ENCODE measurements around the gene GRPEL1. TPM values are rescaled to one million over a fixed set of nuclear protein-coding genes. Genes with fewer than 3 reads are reported as not detected.

The GRPEL1 gene
- total RNA-seq, 1 donor from 2014 or later: 31.5 TPM

- peaks cover 1% of the 10 kb centered on the region for H3K36me3 ChIP-seq (ENCODE audit: control insufficient read depth, insufficient read depth, low read length)
- H3K4me3 ChIP-seq (ENCODE audit: low read depth, low read length): no peak overlapping the region
- DNase-seq (ENCODE audit: low read depth): no peak
- no peaks in the 10 kb centered on the region for H3K27me3 ChIP-seq (ENCODE audit: control insufficient read depth, insufficient read depth, low read length)
- TF ChIP-seq CTCF (IDR thresholded peaks at IDR 0.05; ENCODE audit: insufficient read depth, low read length, poor library complexity, severe bottlenecking): no peak
These were observed 47.6 kb downstream of the GRPEL1 start for GRCh38 chr4:7020290-7020689.

GRCh38 chr4:7019367-7019766 lies 48.5 kb downstream of the GRPEL1 start:
- H3K36me3 ChIP-seq (ENCODE audit: control insufficient read depth, insufficient read depth, low read length): peaks cover 2% of the 10 kb centered on the region

GRCh38 chr4:7018281-7018680 lies 49.6 kb downstream of the GRPEL1 start:
- DNase-seq (ENCODE audit: low read depth): no peak
- peaks cover 2% of the 10 kb centered on the region for H3K36me3 ChIP-seq (ENCODE audit: control insufficient read depth, insufficient read depth, low read length)
- TF ChIP-seq CTCF (IDR thresholded peaks at IDR 0.05; ENCODE audit: insufficient read depth, low read length, poor library complexity, severe bottlenecking): no peak
- no peak overlapping the region for H3K4me3 ChIP-seq (ENCODE audit: low read depth, low read length)
- H3K27me3 ChIP-seq (ENCODE audit: control insufficient read depth, insufficient read depth, low read length): no peaks in the 10 kb centered on the region

More at GRCh38 chr4:7019367-7019766, 48.5 kb downstream of the GRPEL1 start:
- TF ChIP-seq CTCF (IDR thresholded peaks at IDR 0.05; ENCODE audit: insufficient read depth, low read length, poor library complexity, severe bottlenecking): no peak
- Histone ChIP-seq H3K4me3 (ENCODE audit: low read depth, low read length) (no peak overlapping the region), H3K27me3 (ENCODE audit: control insufficient read depth, insufficient read depth, low read length) (no peaks in the 10 kb centered on the region)
- DNase-seq (ENCODE audit: low read depth): no peak

GRCh38 chr4:7017446-7018048 lies 50.3 kb downstream of the GRPEL1 start:
- DNase-seq (ENCODE audit: low read depth): no peak
- peaks cover 2% of the 10 kb centered on the region for H3K36me3 ChIP-seq (ENCODE audit: control insufficient read depth, insufficient read depth, low read length)
- no peak for TF ChIP-seq CTCF (IDR thresholded peaks at IDR 0.05; ENCODE audit: insufficient read depth, low read length, poor library complexity, severe bottlenecking)
- no peaks in the 10 kb centered on the region for H3K27me3 ChIP-seq (ENCODE audit: control insufficient read depth, insufficient read depth, low read length)
- H3K4me3 ChIP-seq (ENCODE audit: low read depth, low read length): no peak overlapping the region

- Histone ChIP-seq H3K27me3 (ENCODE audit: control insufficient read depth, insufficient read depth, low read length) (no peaks in the 10 kb centered on the region), H3K4me3 (ENCODE audit: low read depth, low read length) (no peak overlapping the region), H3K36me3 (ENCODE audit: control insufficient read depth, insufficient read depth, low read length) (peaks cover 2% of the 10 kb centered on the region)
- TF ChIP-seq CTCF (IDR thresholded peaks at IDR 0.05; ENCODE audit: insufficient read depth, low read length, poor library complexity, severe bottlenecking): no peak
- no peak for DNase-seq (ENCODE audit: low read depth)
These were observed 51.4 kb downstream of the GRPEL1 start for GRCh38 chr4:7016512-7016911.

- DNase-seq (ENCODE audit: low read depth): no peak
- Histone ChIP-seq H3K36me3 (ENCODE audit: control insufficient read depth, insufficient read depth, low read length) (peaks cover 2% of the 10 kb centered on the region), H3K4me3 (ENCODE audit: low read depth, low read length) (no peak overlapping the region), H3K27me3 (ENCODE audit: control insufficient read depth, insufficient read depth, low read length) (no peaks in the 10 kb centered on the region)
- TF ChIP-seq CTCF (IDR thresholded peaks at IDR 0.05; ENCODE audit: insufficient read depth, low read length, poor library complexity, severe bottlenecking): no peak
These were observed 51.8 kb downstream of the GRPEL1 start for GRCh38 chr4:7016086-7016485.

Measured in kidney epithelial cell (primary cell).